ENCODE results near the gene CCNB2.

DNA sequence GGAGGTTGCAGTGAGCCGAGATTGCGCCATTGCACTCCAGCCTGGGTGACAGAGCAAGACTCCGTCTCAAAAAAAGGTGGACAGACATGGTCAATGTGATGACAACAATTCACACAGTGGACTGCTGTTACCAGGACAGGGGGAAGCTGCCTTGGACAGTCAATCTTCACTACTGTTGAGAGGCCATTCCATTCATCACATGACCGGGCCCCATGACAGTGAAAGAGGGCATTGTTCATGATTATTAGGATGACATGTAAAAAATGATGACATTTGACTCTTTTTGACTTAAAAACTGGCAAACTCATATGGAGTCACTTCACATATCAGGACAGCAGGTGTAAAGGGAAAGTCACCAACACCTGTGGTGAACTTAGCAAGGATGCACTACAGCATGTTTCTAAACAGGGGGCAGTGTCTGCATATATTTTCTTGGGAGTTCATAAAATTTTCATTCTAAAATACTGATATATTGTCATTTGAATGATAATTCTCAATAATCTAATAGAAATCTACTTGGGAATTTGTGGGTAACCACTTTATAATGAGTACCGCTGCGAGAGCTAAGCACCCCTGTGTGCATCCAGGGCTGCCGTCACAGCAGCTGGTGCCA is 67.4 kb downstream of the CCNB2 start:
- TF ChIP-seq, protein P1, sequence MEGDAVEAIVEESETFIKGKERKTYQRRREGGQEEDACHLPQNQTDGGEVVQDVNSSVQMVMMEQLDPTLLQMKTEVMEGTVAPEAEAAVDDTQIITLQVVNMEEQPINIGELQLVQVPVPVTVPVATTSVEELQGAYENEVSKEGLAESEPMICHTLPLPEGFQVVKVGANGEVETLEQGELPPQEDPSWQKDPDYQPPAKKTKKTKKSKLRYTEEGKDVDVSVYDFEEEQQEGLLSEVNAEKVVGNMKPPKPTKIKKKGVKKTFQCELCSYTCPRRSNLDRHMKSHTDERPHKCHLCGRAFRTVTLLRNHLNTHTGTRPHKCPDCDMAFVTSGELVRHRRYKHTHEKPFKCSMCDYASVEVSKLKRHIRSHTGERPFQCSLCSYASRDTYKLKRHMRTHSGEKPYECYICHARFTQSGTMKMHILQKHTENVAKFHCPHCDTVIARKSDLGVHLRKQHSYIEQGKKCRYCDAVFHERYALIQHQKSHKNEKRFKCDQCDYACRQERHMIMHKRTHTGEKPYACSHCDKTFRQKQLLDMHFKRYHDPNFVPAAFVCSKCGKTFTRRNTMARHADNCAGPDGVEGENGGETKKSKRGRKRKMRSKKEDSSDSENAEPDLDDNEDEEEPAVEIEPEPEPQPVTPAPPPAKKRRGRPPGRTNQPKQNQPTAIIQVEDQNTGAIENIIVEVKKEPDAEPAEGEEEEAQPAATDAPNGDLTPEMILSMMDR (conservative IDR thresholded peaks at IDR 0.05 in 1 of 2, IDR thresholded peaks at IDR 0.05 in 1 of 2; ENCODE audit: extremely low read depth in 1 of 2, insufficient read depth in 1 of 2, low read depth in 1 of 2, low read length in 2 of 2), result peak in 1 of 2 donors; percentile 27
- no peak for TF ChIP-seq EZH2 (IDR thresholded peaks at IDR 0.05; ENCODE audit: borderline replicate concordance, low read length)
